ENCODE data around the gene HGFAC. TPM values are rescaled to one million over a fixed set of nuclear protein-coding genes. Genes with fewer than 3 reads are reported as not detected.

Gene HGFAC
- total RNA-seq, 1 donor from 2014 or later = not detected

GRCh38 chr4:3463556-3464348, 22.0 kb downstream of the HGFAC start:
- Mint-ChIP-seq H3K4me1 (no peaks in the 10 kb centered on the region), H3K27me3 (peaks cover 11% of the 10 kb centered on the region), H3K36me3 (ENCODE audit: low read depth) (no peaks in the 10 kb centered on the region), H3K4me3 (no peak overlapping the region), H3K9me3 (no peaks in the 10 kb centered on the region), H3K27ac (no peak overlapping the region)
- intact Hi-C loops (cut with micrococcal nuclease) = no loop called here
- DNase-seq = no peak

GRCh38 chr4:3464349-3464905, 22.7 kb downstream of the HGFAC start:
- H3K27ac Mint-ChIP-seq = no peak overlapping the region
- no peak overlapping the region for H3K4me3 Mint-ChIP-seq
- intact Hi-C loops (cut with micrococcal nuclease) = no loop called here
- no peaks in the 10 kb centered on the region for H3K9me3 Mint-ChIP-seq
- no peak for DNase-seq
- H3K36me3 Mint-ChIP-seq (ENCODE audit: low read depth) = no peaks in the 10 kb centered on the region
- no peaks in the 10 kb centered on the region for H3K4me1 Mint-ChIP-seq
- peaks cover 11% of the 10 kb centered on the region for H3K27me3 Mint-ChIP-seq

DNA sequence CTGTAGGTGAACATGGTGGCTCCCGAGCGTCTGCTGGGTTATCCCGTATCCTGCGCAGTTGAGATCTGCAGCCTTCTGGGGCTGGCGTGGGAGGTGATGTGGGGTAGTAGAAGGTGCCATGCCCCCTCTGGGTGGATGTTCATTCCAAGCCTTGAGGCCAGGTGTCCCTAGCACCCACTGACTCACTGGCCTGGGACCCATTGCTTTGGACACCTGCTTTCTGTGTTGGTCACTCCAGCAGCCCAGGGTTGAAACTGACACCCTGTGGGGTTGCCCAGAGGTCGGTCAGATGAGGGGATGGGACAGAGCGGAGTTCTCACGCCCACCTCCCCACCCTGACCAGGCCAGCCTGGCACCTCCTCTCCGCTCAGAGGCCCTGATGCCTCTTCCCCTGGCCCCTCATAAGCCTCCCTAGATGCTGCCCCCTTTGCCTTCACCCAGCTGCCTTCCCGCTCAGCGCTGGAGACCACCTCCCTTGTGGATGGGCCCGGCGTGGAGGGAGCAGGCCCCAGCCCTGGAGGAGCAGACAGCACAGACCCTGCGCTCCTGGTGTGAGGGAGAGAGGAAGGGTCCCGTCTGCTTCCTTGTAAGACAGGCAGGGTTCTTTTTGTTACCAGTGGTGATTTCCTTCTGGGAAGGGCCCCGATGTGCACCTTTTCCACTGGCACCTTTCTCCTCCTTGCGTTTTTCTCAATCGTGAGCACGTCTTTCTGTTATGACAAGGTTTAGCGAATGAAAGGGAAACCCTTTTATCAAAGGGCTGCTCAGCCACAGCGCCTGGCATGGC, 23.3 kb downstream of the HGFAC start:
- peaks cover 11% of the 10 kb centered on the region for H3K27me3 Mint-ChIP-seq
- H3K4me1 Mint-ChIP-seq = no peaks in the 10 kb centered on the region
- H3K27ac Mint-ChIP-seq = no peak overlapping the region
- H3K4me3 Mint-ChIP-seq = no peak overlapping the region
- DNase-seq = no peak
- H3K9me3 Mint-ChIP-seq = no peaks in the 10 kb centered on the region
- intact Hi-C loops (cut with micrococcal nuclease) = no loop called here
- H3K36me3 Mint-ChIP-seq (ENCODE audit: low read depth) = no peaks in the 10 kb centered on the region

- H3K9me3 Mint-ChIP-seq = no peaks in the 10 kb centered on the region
- H3K4me3 Mint-ChIP-seq = no peak overlapping the region
- no peak overlapping the region for H3K27ac Mint-ChIP-seq
- intact Hi-C loops (cut with micrococcal nuclease) = no loop called here
- no peak for DNase-seq
- H3K27me3 Mint-ChIP-seq = peaks cover 11% of the 10 kb centered on the region
- H3K36me3 Mint-ChIP-seq (ENCODE audit: low read depth) = no peaks in the 10 kb centered on the region
- no peaks in the 10 kb centered on the region for H3K4me1 Mint-ChIP-seq
These were observed 24.2 kb downstream of the HGFAC start for GRCh38 chr4:3465698-3466671.

DNA sequence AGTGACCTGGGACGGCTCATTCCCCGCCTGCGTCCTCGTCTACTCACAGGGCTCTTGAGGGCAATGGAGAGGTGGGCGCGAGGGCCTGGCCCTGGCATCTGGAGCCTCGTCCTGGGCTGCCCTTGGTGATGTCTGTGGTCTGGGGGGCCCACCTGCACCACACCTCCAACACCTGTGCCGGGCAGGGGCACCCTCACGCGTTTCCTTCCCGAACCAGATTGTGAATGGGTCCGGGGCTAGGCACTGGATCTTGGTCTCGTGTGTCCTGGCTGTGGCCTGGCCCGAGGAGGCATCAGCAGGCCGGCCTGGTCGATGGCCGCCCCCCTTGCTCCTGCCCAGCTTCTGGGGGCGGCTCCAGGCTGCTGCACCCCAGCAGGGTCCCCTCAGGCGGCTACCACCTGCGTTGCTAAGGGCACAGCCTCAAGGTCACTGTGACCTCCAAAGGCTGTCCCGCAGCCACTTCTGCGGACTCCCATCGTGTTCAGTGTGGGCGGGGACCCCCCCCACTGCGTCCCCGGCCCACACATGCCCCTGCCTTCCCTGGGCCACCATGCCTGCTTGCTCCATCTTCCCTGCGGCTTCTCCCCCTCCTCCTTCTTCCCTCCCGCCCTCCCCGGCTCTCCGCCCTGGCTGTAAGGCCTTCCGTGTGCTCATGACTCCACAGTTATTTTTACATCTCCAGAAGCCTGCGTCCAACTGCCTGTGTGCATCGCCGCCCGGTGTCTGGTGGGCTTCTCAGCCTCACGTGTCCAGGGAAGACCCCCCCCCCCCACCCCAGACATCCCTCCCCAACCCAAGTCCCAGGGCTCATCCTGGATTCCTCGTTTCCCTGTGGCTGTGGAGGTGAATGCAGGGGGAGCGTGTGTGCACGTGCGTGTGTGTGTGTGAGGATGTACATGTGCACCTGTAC, 25.2 kb downstream of the HGFAC start:
- intact Hi-C loops (cut with micrococcal nuclease) = no loop called here
- DNase-seq = no peak
- H3K27me3 Mint-ChIP-seq = peaks cover 10% of the 10 kb centered on the region
- H3K36me3 Mint-ChIP-seq (ENCODE audit: low read depth) = no peaks in the 10 kb centered on the region
- no peaks in the 10 kb centered on the region for H3K9me3 Mint-ChIP-seq
- no peak overlapping the region for H3K27ac Mint-ChIP-seq
- no peaks in the 10 kb centered on the region for H3K4me1 Mint-ChIP-seq
- no peak overlapping the region for H3K4me3 Mint-ChIP-seq

DNA sequence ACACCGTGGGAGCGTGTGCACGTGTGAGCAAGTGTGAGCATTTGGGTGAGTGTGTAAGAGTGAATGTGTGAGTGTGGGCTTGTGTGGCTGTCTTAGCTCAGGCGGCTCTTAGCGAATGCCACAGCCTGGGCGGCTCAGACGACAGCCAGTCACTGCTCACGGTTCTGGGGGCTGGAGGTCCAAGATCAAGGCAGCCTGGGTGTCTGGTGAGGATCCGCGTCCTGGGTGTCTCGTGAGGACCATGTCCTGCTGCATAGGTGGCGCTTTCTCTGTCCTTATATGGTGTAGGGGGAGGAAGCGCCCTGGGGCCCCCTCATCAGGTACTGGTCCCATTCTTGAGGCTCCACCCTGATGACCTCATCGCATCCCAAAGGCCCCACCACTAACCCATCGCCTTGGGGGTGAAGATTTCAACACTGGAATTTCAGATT, 25.8 kb downstream of the HGFAC start:
- intact Hi-C loops (cut with micrococcal nuclease) = no loop called here
- no peak overlapping the region for H3K27ac Mint-ChIP-seq
- no peaks in the 10 kb centered on the region for H3K9me3 Mint-ChIP-seq
- H3K4me3 Mint-ChIP-seq = no peak overlapping the region
- DNase-seq = no peak
- no peaks in the 10 kb centered on the region for H3K36me3 Mint-ChIP-seq (ENCODE audit: low read depth)
- H3K27me3 Mint-ChIP-seq = peaks cover 4% of the 10 kb centered on the region
- H3K4me1 Mint-ChIP-seq = no peaks in the 10 kb centered on the region

DNA sequence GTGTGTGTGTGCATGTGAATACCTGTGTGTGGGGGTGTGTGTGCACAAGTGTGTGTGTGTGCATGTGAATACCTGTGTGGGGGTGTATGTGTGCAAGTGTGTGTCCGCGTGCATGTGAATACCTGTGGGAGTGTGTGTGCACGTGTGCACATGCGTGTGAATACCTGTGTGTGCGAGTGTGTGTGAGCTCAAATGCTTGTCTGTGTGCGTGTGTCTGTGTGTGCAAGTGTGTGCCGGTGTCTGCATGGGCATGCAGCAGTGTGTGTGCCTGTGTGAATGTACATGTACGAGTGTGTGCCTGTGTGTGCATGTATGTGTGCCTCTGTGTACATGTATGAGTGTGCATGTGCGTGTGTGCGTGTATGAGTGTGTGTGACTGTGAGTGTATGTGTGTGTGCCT, 26.4 kb downstream of the HGFAC start:
- DNase-seq = no peak
- no peaks in the 10 kb centered on the region for H3K36me3 Mint-ChIP-seq (ENCODE audit: low read depth)
- intact Hi-C loops (cut with micrococcal nuclease) = no loop called here
- H3K9me3 Mint-ChIP-seq = no peaks in the 10 kb centered on the region
- H3K27me3 Mint-ChIP-seq = peaks cover 2% of the 10 kb centered on the region
- no peaks in the 10 kb centered on the region for H3K4me1 Mint-ChIP-seq
- H3K27ac Mint-ChIP-seq = no peak overlapping the region
- no peak overlapping the region for H3K4me3 Mint-ChIP-seq

GRCh38 chr4:3468804-3469203, 27.0 kb downstream of the HGFAC start:
- no peak for DNase-seq
- no peaks in the 10 kb centered on the region for H3K9me3 Mint-ChIP-seq
- no peak overlapping the region for H3K4me3 Mint-ChIP-seq
- no peaks in the 10 kb centered on the region for H3K36me3 Mint-ChIP-seq (ENCODE audit: low read depth)
- intact Hi-C loops (cut with micrococcal nuclease) = no loop called here
- no peak overlapping the region for H3K27ac Mint-ChIP-seq
- no peaks in the 10 kb centered on the region for H3K4me1 Mint-ChIP-seq
- H3K27me3 Mint-ChIP-seq = peaks cover 2% of the 10 kb centered on the region

- Mint-ChIP-seq H3K4me1 (no peaks in the 10 kb centered on the region), H3K9me3 (no peaks in the 10 kb centered on the region), H3K36me3 (ENCODE audit: low read depth) (no peaks in the 10 kb centered on the region), H3K27me3 (no peaks in the 10 kb centered on the region), H3K27ac (no peak overlapping the region), H3K4me3 (no peak overlapping the region)
- no peak for DNase-seq
- intact Hi-C loops (cut with micrococcal nuclease) = no loop called here
These were observed 27.8 kb downstream of the HGFAC start for GRCh38 chr4:3469386-3470243.

- Mint-ChIP-seq H3K36me3 (ENCODE audit: low read depth) (no peaks in the 10 kb centered on the region), H3K9me3 (no peaks in the 10 kb centered on the region), H3K27me3 (no peaks in the 10 kb centered on the region), H3K4me3 (no peak overlapping the region), H3K4me1 (no peaks in the 10 kb centered on the region), H3K27ac (no peak overlapping the region)
- no peak for DNase-seq
- intact Hi-C loops (cut with micrococcal nuclease) = no loop called here
These were observed 28.7 kb downstream of the HGFAC start for GRCh38 chr4:3470244-3471097.

DNA sequence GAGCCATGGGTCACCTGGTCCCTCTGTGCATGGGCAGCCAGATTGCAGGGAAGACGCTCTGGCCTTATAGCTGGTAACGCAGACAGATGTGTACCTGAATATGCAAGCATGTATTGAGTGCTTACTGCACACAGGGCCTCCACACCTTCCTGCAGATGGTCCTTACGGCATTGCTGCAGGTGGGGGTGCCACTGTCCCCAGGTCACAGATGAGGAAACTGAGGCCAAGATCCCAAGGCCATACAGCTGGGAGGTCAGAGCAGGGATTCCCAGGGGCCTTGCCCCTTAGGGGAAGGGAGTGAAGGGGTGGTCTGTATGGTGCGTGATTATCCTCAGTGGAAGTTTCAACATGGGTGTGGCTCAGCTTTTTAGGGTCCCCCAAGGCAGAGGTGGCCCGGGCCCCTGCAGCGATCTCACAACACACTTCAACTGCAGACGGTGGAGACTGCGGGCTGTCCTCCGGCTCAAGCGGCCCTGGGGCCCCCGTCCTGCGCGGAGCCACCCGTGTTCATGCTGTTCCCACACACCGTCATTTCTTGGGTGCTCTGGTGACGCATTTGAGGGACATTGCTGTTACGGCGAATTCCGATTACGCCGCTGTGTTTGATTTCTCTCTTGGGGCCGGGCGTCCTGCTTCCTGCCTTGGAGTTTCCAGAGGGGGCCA, 29.5 kb downstream of the HGFAC start:
- no peaks in the 10 kb centered on the region for H3K27me3 Mint-ChIP-seq
- H3K4me3 Mint-ChIP-seq = no peak overlapping the region
- H3K4me1 Mint-ChIP-seq = no peaks in the 10 kb centered on the region
- no peak overlapping the region for H3K27ac Mint-ChIP-seq
- H3K36me3 Mint-ChIP-seq (ENCODE audit: low read depth) = no peaks in the 10 kb centered on the region
- DNase-seq = no peak
- intact Hi-C loops (cut with micrococcal nuclease) = no loop called here
- H3K9me3 Mint-ChIP-seq = no peaks in the 10 kb centered on the region
